ENCODE data around the gene ZNF26.
"Not testable (repeated sequence)": the region's sequence is repeated elsewhere in the genome, so short reads cannot be mapped to it uniquely, and the experiment has no call there.

ZNF26 gene, protein sequence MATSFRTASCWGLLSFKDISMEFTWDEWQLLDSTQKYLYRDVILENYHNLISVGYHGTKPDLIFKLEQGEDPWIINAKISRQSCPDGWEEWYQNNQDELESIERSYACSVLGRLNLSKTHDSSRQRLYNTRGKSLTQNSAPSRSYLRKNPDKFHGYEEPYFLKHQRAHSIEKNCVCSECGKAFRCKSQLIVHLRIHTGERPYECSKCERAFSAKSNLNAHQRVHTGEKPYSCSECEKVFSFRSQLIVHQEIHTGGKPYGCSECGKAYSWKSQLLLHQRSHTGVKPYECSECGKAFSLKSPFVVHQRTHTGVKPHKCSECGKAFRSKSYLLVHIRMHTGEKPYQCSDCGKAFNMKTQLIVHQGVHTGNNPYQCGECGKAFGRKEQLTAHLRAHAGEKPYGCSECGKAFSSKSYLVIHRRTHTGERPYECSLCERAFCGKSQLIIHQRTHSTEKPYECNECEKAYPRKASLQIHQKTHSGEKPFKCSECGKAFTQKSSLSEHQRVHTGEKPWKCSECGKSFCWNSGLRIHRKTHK

GRCh38 chr12:132986001-132986884 lies at the start of gene ZNF26:
TSS of gene ZNF26 (plus strand) at chr12:132986367. CDS start at chr12:132986841, 474 bp downstream.
- peak; percentile 71 for DNase-seq (ENCODE audit: low read depth)

DNA sequence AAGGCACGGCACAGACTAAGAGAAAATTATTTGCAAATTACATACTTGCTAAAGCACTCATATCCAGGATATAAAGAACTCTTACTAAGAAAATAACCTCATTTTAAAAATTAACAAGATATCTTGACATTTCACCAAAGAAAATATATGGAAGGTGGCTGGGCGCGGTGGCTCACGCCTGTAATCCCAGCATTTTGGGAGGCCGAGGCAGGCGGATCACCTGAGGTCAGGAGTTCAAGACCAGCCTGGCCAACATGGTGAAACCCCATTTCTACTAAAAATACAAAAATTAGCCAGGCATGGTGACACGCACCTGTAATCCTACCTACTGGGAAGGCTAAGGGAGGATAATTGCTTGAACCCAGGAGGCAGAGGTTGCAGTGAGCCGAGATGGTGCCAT lies 49.2 kb upstream of the ZNF26 start:
- not testable (repeated sequence) for DNase-seq (ENCODE audit: low read depth)

DNA sequence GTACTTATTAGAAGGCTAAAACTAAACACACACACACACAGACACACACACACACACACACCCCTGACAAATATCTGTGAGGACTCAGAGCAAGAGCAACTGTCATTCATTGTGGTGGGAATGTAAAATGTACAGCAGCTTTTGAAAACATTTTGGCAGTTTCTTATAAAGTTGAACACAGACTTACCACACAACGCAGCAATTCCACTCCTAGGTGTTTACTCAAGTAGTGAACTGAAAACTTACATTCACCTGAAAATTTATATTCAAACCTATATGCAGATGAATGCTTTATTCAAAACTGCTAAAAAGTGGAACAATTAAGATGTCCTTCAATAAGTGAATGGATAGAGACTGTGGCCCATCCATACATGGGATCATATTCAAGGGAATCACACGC lies 48.7 kb upstream of the ZNF26 start:
- DNase-seq (ENCODE audit: low read depth), result no peak

- not testable (repeated sequence) for DNase-seq (ENCODE audit: low read depth)
Observed at GRCh38 chr12:132938807-132939206, 47.4 kb upstream of the ZNF26 start.

DNA sequence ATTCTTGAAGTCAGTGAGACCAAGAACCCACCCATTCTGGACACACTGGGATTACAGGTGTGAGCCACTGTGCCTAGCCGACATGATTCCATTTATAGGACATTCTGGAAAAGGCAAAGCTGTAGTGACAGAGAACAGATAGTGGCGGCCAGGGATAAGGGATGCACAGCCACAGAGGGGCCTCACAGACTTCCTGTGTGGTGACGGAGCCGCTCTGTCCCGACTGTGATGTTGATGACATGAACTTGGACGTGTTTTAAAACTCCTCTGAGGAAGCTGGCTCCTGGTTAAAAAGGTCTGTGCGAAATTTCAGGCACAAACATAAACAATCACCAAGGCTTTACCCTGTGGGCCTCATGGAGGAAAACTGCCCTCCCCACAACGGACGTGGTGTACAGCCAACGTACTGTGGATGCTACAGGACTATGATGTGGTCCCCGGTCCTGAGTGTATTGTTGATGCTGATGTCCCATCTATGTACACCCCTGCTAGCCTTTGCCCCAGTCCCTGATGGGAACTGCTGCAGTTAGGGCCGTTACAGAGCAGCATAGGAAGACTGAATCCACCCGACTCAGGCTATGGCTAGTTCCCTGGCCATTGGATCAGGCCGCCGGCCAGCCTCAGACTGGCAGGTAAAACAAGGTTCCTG lies 46.0 kb upstream of the ZNF26 start:
- DNase-seq (ENCODE audit: low read depth), result no peak

GRCh38 chr12:132941336-132941954 lies 44.7 kb upstream of the ZNF26 start:
- DNase-seq (ENCODE audit: low read depth), result no peak

- no peak for DNase-seq (ENCODE audit: low read depth)
Observed at GRCh38 chr12:132942611-132943010, 43.6 kb upstream of the ZNF26 start.

DNA sequence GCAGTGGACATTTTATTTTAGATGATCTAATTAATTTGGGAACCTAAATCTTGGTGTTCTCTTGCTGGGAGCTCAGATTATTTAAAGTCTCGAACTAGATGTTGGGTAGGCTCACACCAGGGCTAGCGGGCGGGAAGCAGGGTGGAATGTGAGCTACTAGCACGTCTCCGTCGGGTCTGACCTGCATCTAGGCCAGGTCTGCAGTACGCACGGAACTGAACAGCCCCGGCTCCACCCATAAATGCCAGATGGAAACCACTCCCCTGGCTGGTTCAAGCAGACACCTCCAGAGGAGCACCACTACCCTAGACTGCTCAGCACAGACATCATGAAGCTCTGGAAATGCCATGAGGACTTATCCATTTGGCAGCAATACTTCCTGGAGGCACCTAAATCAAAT lies 40.4 kb upstream of the ZNF26 start:
- DNase-seq (ENCODE audit: low read depth), result no peak

DNA sequence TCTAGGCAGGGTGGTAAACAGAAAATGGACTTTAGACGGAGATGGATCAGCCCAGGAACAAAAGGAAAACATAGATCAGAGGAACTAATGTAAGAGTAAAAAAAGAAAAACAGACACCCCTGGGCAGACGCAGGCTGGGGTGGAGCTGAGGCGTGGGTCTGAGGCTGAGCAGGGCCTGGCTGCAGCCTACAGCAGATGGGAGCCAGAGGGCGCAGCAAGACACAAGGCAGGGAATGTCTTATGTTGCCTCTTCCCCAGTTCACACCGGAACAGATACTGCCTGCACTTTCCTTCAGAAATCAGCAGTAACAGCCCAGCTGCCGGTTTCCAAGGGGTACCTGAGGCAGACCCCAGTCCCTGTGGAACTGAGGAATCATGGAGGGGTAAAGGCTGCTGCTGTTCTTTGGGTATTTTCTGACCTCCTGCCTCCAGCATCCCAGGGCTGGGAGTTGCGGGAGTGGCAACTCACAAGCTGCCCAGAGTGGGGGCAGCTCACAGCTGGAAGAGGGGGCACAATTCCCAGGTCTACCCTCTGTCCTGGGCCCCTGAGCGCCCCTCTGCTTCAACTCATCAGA lies 39.8 kb upstream of the ZNF26 start:
- no peak for DNase-seq (ENCODE audit: low read depth)

GRCh38 chr12:132948146-132949066 lies 37.8 kb upstream of the ZNF26 start:
- no peak for DNase-seq (ENCODE audit: low read depth)

GRCh38 chr12:132949936-132950837 lies 36.0 kb upstream of the ZNF26 start:
- DNase-seq (ENCODE audit: low read depth), result no peak

DNA sequence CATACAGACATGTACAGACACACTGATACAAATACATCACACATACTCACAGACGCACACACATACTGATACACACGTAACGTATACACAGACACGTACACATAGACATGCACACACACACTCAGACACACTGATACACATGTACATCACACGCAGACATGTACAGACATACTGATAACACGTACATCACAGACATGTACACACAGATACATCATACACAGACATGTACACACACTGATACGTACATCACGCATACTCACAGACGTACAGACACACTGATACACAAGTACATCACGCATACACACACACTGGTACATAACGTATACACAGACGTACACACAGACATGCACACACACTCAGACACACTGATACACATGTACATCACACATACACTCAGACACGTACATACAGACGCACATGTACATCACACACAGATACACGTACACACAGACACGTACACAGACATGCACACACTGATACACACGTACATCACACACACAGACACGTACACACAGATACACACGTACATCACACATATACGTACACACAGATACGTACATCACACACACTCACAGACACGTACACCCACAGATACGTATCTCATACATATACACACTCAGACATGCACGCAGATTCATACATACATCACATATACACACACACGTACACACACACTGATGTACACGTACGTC lies 35.2 kb upstream of the ZNF26 start:
- no peak for DNase-seq (ENCODE audit: low read depth)

DNA sequence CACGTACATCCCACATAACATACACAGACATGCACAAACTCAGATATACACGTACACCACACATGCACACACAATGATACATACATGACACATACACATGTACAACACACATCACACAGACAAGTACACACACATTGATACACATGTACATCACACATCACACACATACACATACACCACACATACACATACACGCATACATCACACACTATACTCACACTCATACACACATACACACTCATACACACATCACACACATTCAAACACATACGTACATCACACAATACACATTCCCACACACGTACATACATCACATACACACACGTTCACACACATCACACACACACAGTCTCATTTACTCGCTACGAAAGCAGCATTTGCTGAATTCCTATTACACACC lies 34.5 kb upstream of the ZNF26 start:
- DNase-seq (ENCODE audit: low read depth), result no peak

DNA sequence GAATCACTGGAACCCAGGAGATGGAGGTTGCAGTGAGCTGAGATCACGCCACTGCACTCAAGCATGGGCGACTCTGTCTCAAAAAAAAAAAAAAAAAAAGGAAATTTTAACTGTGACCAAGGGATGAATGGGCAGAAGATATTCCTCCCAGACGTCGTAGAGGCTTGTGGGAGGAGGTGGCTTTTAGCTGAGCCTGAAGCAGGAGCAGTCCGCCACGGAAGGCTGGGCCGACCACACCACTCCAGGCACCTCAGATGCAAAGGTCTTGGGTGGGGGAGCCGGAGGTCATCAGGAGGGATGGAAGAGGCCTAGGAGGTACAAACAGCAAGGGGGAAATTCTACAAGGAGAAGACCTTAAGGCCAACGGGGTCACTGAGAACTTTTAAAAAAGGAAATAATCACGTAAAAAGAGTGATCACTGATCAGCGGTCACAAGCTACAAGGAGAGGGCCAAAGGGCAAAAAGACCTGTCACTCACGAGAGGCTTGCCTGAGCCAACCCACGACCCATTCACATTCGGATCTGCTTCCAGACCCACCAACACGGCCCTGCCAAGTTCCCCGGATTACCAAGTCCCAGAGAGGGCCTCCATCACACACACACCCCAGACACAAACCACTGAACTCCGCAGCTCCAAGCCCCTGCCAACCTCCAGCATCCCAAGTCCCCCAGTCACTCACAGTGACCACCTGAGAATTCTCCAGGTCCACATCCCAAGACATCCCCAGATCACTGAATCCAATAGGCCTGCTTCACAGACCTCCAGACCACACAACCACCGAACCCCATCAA lies 33.6 kb upstream of the ZNF26 start:
- DNase-seq (ENCODE audit: low read depth), result no peak

DNA sequence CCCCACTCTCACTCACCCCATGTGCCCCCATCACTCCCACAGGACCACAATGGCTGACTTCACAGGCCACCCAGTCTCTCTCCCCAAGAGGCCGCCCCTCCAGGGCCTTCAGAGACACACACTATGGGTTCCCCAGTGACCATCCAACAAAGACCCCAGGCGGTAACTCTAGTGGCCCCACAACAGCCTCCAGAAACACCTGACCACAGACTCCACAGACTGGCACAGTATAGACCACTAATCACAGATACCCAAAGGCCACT lies 33.1 kb upstream of the ZNF26 start:
- DNase-seq (ENCODE audit: low read depth), result no peak

DNA sequence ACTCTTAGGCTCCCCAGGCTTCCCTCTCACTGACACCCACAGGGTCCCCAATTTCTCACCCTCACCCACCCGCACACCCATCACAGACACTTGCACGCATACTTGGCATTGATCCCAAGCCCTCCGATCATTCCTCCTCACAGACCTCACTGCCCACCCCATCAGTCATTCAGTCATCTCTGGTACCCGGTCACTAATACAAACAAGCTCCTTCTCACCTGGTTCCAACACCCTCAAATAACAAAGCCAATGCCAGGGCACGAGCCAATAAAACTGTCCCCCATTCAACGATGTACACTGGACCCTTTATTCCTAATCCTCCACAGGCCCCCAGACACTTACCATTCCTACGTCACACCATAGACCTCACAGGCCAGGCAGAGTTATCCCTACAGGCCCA lies 32.4 kb upstream of the ZNF26 start:
- no peak for DNase-seq (ENCODE audit: low read depth)

- no peak for DNase-seq (ENCODE audit: low read depth)
Observed at GRCh38 chr12:132954471-132955048, 31.6 kb upstream of the ZNF26 start.

Data from stimulated activated CD8-positive, alpha-beta memory T cell treated with anti-CD3 and anti-CD28 coated beads, Interleukin-7, amount 100 ng/mL, for 24 hours (primary cell).